ENCODE measurements around the gene ABCA2.

- no peak for TF ChIP-seq CTCF (IDR thresholded peaks at IDR 0.05)
- TF ChIP-seq POLR2A (IDR thresholded peaks at IDR 0.05) = no peak
- TF ChIP-seq POLR2AphosphoS5 (IDR thresholded peaks at IDR 0.05) = no peak
Measured at GRCh38 chr9:137071282-137071681, 43.2 kb upstream of the ABCA2 start.
